PC-9 (cell line): ENCODE data around the gene MMP25.

Experiments
- CTCF ChIP-seq: fragments of 200-600 bp; sonication (generic); conservative IDR thresholded peaks from 2 replicates; pipeline ENCODE4 v1.6.1; 2017; ENCODE audit warnings: mixed run types, antibody characterized with exemption, mild to moderate bottlenecking, moderate library complexity
- EZH2 ChIP-seq: fragments of 200-600 bp; sonication (generic); IDR thresholded peaks from 2 replicates; pipeline ENCODE4 v1.8.0; 2017; ENCODE audit warnings: antibody characterized with exemption, low read depth

GRCh38 chr16:3097266-3097665 lies 50.9 kb downstream of the MMP25 start:
- no peak for TF ChIP-seq CTCF
- TF ChIP-seq EZH2, result no peak
